LNCAP (cell line): ENCODE results near the gene PLAU.

Experiments
- CTCF ChIP-seq: fragments of 450-650 bp; IDR thresholded peaks from 2 replicates; pipeline ENCODE4 v1.5.1; 2017; ENCODE audit warnings: mild to moderate bottlenecking

PLAU gene

GRCh38 chr10:73889014-73889413 lies 21.9 kb upstream of the PLAU start:
- no peak for TF ChIP-seq CTCF

- no peak for TF ChIP-seq CTCF
Observed at GRCh38 chr10:73890261-73890660, 20.7 kb upstream of the PLAU start.

DNA sequence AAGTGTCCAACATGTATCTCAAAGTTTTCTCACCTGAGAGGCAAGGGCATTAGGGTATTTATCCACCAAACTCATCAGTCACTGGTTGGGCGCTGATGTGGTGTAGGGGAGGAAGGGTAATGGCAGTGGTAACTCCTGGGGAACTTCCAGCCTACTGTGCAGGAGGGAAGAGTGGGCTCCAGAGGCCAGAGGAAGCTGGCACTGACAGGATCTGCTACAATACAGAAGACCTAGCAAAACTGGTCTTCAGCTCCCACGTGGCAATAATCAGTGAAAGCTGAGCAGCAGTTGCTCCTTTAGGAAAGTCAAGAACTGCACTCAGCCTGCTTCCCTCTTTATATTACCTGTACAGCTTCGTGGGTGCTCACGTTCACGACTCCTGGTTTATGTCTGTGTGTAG lies 19.4 kb upstream of the PLAU start:
- TF ChIP-seq CTCF: no peak

DNA sequence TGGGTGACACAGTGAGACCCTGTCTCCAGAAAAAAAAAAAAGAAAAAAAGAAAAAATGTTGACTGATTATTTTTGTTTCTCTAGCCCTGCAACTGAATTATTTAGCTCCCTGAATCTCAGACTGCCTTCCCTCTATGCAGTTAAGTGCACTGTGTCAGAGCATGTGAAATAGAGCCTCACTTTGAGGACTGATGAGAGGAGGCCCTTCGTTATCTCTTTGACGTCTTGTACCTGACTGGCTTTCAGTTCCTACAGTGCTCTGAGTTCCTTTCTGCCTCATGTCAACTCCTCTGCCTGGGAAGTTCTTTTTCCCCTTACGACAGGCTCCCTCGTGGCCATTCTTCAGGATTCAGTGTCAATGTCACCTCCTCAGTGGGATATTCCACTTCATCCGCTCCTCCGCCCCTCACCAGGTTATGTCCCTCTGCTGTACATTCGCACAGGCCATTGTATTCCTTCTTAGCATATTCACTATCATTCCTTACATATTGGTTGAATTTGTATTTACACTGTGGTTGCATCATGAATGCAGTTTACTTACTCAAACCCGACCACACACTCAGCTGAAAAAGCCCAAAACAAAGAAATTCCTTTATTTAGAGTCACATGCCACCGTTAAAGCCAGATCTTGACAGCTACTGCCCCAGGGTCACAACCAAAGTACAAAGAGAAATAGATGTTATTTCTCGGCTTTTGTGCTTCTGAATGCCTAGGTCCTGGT lies 18.5 kb upstream of the PLAU start:
- TF ChIP-seq CTCF: no peak

DNA sequence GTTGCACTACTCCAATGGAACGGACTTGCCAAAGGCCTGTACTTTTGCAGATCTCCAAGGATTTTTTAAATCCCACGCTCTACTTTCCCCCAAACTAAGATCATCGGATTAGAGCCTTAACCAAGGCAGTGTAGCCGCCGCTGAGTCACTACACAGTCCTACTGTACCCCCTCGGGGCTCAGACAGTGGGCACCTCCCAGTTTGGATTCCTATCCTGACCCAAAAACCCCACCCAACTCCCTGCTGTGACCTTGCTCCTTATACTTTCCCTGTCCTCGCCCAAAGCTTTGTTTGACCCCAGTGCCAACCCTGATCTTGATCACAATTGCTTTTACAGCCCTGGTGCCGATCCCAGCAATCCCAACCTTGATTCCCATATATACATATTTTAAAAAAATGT lies 17.5 kb upstream of the PLAU start:
- TF ChIP-seq CTCF: no peak

- no peak for TF ChIP-seq CTCF
Observed at GRCh38 chr10:73894245-73894971, 16.5 kb upstream of the PLAU start.

- no peak for TF ChIP-seq CTCF
Observed at GRCh38 chr10:73897693-73898092, 13.2 kb upstream of the PLAU start.
